DOHH2 (cell line): ENCODE measurements around the gene CD96.
"Not testable (repeated sequence)": the region's sequence is repeated elsewhere in the genome, so short reads cannot be mapped to it uniquely, and the experiment has no call there.

ENCODE experiments used
- H3F3A ChIP-seq: fragments of 200-600 bp; sonication (generic), shearing (Covaris generic); 2 replicates; pipeline ENCODE4 v1.6.0; 2016; ENCODE audit warnings: antibody characterized with exemption, mild to moderate bottlenecking; ENCODE audit not compliant: control insufficient read depth, insufficient read depth
- H3K27ac ChIP-seq: fragments of 200-600 bp; sonication (generic); 2 replicates; pipeline ENCODE4 v1.5.1; 2014; ENCODE audit warnings: low read depth, mild to moderate bottlenecking, low read length, moderate library complexity
- H3K27me3 ChIP-seq: fragments of 200-600 bp; sonication (generic); 2 replicates; pipeline ENCODE4 v1.6.1; 2014; ENCODE audit warnings: mild to moderate bottlenecking, low read length, mixed read lengths; ENCODE audit not compliant: control insufficient read depth
- H3K36me3 ChIP-seq: fragments of 200-600 bp; sonication (generic); 2 replicates; pipeline ENCODE4 v1.6.1; 2014; ENCODE audit warnings: mild to moderate bottlenecking, low read length, moderate library complexity, mixed read lengths; ENCODE audit not compliant: control insufficient read depth
- H3K4me1 ChIP-seq: fragments of 200-600 bp; sonication (generic); 2 replicates; pipeline ENCODE4 v1.6.1; 2014; ENCODE audit warnings: mild to moderate bottlenecking, low read length, mixed read lengths; ENCODE audit not compliant: control insufficient read depth
- H3K4me2 ChIP-seq: fragments of 200-600 bp; sonication (generic); 2 replicates; pipeline ENCODE4 v1.6.0; 2014; ENCODE audit warnings: mild to moderate bottlenecking, low read length, moderate library complexity
- H3K4me3 ChIP-seq: fragments of 200-600 bp; sonication (generic); 2 replicates; pipeline ENCODE4 v1.5.1; 2014; ENCODE audit warnings: mild to moderate bottlenecking, low read length, mixed read lengths
- H3K79me2 ChIP-seq: fragments of 200-600 bp; sonication (generic); 2 replicates; pipeline ENCODE4 v1.6.1; 2014; ENCODE audit warnings: mild to moderate bottlenecking, low read length, mixed read lengths; ENCODE audit not compliant: control insufficient read depth
- H3K9me2 ChIP-seq: fragments of 200-600 bp; sonication (generic); replicated peaks from 2 replicates; pipeline ENCODE4 v1.6.1; 2014; ENCODE audit warnings: mild to moderate bottlenecking, low read length, mixed read lengths; ENCODE audit not compliant: control insufficient read depth
- H3K9me3 ChIP-seq: fragments of 200-600 bp; sonication (generic); 2 replicates; pipeline ENCODE4 v1.6.1; 2014; ENCODE audit warnings: antibody characterized with exemption, low read length, mixed read lengths; ENCODE audit not compliant: control insufficient read depth, insufficient read depth
- H4K20me1 ChIP-seq: fragments of 200-600 bp; sonication (generic); 2 replicates; pipeline ENCODE4 v1.6.0; 2014; ENCODE audit warnings: low read depth, mild to moderate bottlenecking, antibody characterized with exemption, low read length, moderate library complexity; ENCODE audit not compliant: control insufficient read depth, insufficient read depth
- CTCF ChIP-seq: fragments of 200-600 bp; sonication (generic); IDR thresholded peaks from one replicate; pipeline ENCODE4 v1.5.1; 2014; ENCODE audit warnings: antibody characterized with exemption, mild to moderate bottlenecking, low read depth, low read length; ENCODE audit not compliant: poor library complexity, severe bottlenecking
- EZH2phosphoT487 ChIP-seq: fragments of 200-600 bp; sonication (generic); IDR thresholded peaks from 2 replicates; pipeline ENCODE4 v1.6.1; 2017; ENCODE audit warnings: borderline replicate concordance, mild to moderate bottlenecking, antibody characterized with exemption, low read length, moderate library complexity, mixed read lengths

CD96 gene

DNA sequence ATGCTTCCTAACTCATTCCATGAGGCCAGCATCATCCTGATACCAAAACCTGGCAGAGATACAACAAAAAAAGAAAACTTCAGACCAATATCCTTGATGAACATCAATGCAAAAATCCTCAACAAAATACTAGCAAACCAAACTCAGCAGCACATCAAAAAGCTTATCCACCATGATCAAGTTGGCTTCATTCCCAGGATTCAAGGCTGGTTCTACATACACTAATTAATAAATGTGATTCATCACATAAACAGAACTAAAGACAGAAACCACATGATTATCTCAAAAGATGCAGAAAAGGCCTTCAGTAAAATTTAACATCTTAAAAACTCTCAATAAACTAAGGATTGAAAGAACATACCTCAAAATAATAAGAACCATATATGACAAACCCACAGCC, 88.6 kb downstream of the CD96 start:
- not testable (repeated sequence) for H3K9me3 ChIP-seq, H3K4me3 ChIP-seq, H3K27me3 ChIP-seq, H3F3A ChIP-seq, H4K20me1 ChIP-seq, H3K36me3 ChIP-seq, H3K27ac ChIP-seq, H3K4me1 ChIP-seq, H3K4me2 ChIP-seq, H3K79me2 ChIP-seq, H3K9me2 ChIP-seq

- no peak overlapping the region for H3K4me3 ChIP-seq
- no peaks in the 10 kb centered on the region for H3K36me3 ChIP-seq
- no peak overlapping the region for H3K27ac ChIP-seq
- H3K9me3 ChIP-seq: no peaks in the 10 kb centered on the region
- no peaks in the 10 kb centered on the region for H4K20me1 ChIP-seq
- H3K4me2 ChIP-seq: no peak overlapping the region
- H3K4me1 ChIP-seq: no peaks in the 10 kb centered on the region
- H3K79me2 ChIP-seq: no peaks in the 10 kb centered on the region
- TF ChIP-seq EZH2phosphoT487 (no peak), CTCF (no peak)
- H3F3A ChIP-seq: no peaks in the 10 kb centered on the region
- no peaks in the 10 kb centered on the region for H3K27me3 ChIP-seq
- H3K9me2 ChIP-seq: no peaks in the 10 kb centered on the region
These were observed 93.4 kb downstream of the CD96 start for GRCh38 chr3:111635403-111635802.

- H3F3A ChIP-seq: no peaks in the 10 kb centered on the region
- no peak overlapping the region for H3K4me3 ChIP-seq
- H3K27ac ChIP-seq: no peak overlapping the region
- H4K20me1 ChIP-seq: no peaks in the 10 kb centered on the region
- TF ChIP-seq EZH2phosphoT487 (no peak), CTCF (no peak)
- no peaks in the 10 kb centered on the region for H3K9me3 ChIP-seq
- H3K4me2 ChIP-seq: no peak overlapping the region
- no peaks in the 10 kb centered on the region for H3K4me1 ChIP-seq
- H3K27me3 ChIP-seq: no peaks in the 10 kb centered on the region
- no peaks in the 10 kb centered on the region for H3K79me2 ChIP-seq
- H3K9me2 ChIP-seq: no peaks in the 10 kb centered on the region
- no peaks in the 10 kb centered on the region for H3K36me3 ChIP-seq
These were observed 94.4 kb downstream of the CD96 start for GRCh38 chr3:111636366-111636885.

DNA sequence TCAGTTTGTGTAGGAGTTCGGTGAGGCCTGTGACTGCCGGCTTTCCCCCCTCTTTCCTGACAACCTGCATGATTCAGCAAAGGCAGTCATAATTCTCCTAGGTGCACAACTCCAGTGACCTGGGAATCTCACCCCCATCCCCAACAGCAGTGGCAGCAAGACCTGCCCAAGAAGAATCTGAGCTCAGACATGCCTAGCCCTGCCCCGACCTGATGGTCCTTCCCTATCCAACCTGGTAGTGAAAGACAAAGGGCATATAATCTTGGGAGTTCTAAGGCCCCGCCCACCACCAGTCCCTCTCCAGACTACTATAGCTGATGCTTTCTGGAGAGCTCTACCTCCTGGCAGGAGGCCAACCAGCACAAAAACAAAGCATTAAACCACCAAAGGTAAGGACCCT, 97.3 kb downstream of the CD96 start:
- Histone ChIP-seq H3K9me2 (no peaks in the 10 kb centered on the region), H3K27me3 (no peaks in the 10 kb centered on the region), H4K20me1 (no peaks in the 10 kb centered on the region), H3K27ac (no peak overlapping the region), H3K4me3 (no peak overlapping the region), H3K4me1 (no peaks in the 10 kb centered on the region), H3K9me3 (no peaks in the 10 kb centered on the region), H3K36me3 (no peaks in the 10 kb centered on the region), H3K79me2 (no peaks in the 10 kb centered on the region), H3K4me2 (no peak overlapping the region), H3F3A (no peaks in the 10 kb centered on the region)
- TF ChIP-seq EZH2phosphoT487 (no peak), CTCF (no peak)
